ENCODE measurements around the gene EXOC2. TPM values are rescaled to one million over a fixed set of nuclear protein-coding genes. Genes with fewer than 3 reads are reported as not detected.

EXOC2 gene
- total RNA-seq, 1 experiment from 2014 or later, result 45.7 TPM

- TF ChIP-seq ZNF532 (CRISPR knock-in tag; IDR thresholded peaks at IDR 0.05; ENCODE audit: borderline replicate concordance) (no peak), GABPB1 (CRISPR knock-in tag; IDR thresholded peaks at IDR 0.05) (no peak), ATF2 (CRISPR knock-in tag; IDR thresholded peaks at IDR 0.05; ENCODE audit: borderline replicate concordance, low read depth) (no peak), JUN (CRISPR knock-in tag; IDR thresholded peaks at IDR 0.05) (no peak), EMX1 (CRISPR knock-in tag; IDR thresholded peaks at IDR 0.05) (no peak), ZNF121 (CRISPR knock-in tag; IDR thresholded peaks at IDR 0.05) (no peak)
Observed at GRCh38 chr6:448296-449056, 244.5 kb downstream of the EXOC2 start (continued).

- no peak overlapping the region for H3K4me3 Mint-ChIP-seq
- H3K9me3 Mint-ChIP-seq, result peaks cover 23% of the 10 kb centered on the region
- H3K27me3 Mint-ChIP-seq (ENCODE audit: low read depth), result peaks cover 3% of the 10 kb centered on the region; the same call in 1 of the 2 replicates
- H3K36me3 Mint-ChIP-seq, result peaks cover 23% of the 10 kb centered on the region
- ATAC-seq (no peak), DNase-seq (ENCODE audit: low spot score) (no peak)
- POLR2A ChIA-PET, result no interaction called here
- no peak overlapping the region for H3K27ac Mint-ChIP-seq
- no peak for TF ChIP-seq ERG (CRISPR knock-in tag; IDR thresholded peaks at IDR 0.05)
- TF ChIP-seq MLX (CRISPR knock-in tag; IDR thresholded peaks at IDR 0.05), result no peak
- TF ChIP-seq ESRRA (CRISPR knock-in tag; IDR thresholded peaks at IDR 0.05; ENCODE audit: borderline replicate concordance), result no peak
- no peak for TF ChIP-seq ATF3 (CRISPR knock-in tag; conservative IDR thresholded peaks at IDR 0.05)
- TF ChIP-seq ZNF425 (CRISPR knock-in tag; conservative IDR thresholded peaks at IDR 0.05), result no peak
- TF ChIP-seq NFATC4 (CRISPR knock-in tag; IDR thresholded peaks at IDR 0.05), result no peak
- TF ChIP-seq USF2 (CRISPR knock-in tag; IDR thresholded peaks at IDR 0.05), result no peak
- TF ChIP-seq SMAD3 (CRISPR knock-in tag; IDR thresholded peaks at IDR 0.05; ENCODE audit: borderline replicate concordance), result no peak
- TF ChIP-seq HMGXB4 (CRISPR knock-in tag; IDR thresholded peaks at IDR 0.05), result no peak
- TF ChIP-seq FOXP1 (CRISPR knock-in tag; IDR thresholded peaks at IDR 0.05; ENCODE audit: borderline replicate concordance), result no peak
- CTCF ChIA-PET, result no interaction called here
- no peaks in the 10 kb centered on the region for H3K4me1 Mint-ChIP-seq
Observed at GRCh38 chr6:447381-448165, 245.4 kb downstream of the EXOC2 start.

Data from WTC11 (cell line).